CD4-positive, CD25-positive, alpha-beta regulatory T cell (primary cell): ENCODE results near the gene ZSWIM5. TPM values are rescaled to one million over a fixed set of nuclear protein-coding genes. Genes with fewer than 3 reads are reported as not detected.

Experiments
- ATAC-seq, 2 donors: fragments of 150-1000 bp; cut with Tn5 transposase; one replicate each; pipeline ENCODE4 v1.10.0; 2021; ENCODE audit warnings: low read depth in 2 of 2, moderate number of reproducible peaks in 2 of 2, moderate library complexity in 1 of 2
- DNase-seq, 3 donors: peaks; one replicate each; pipeline versions ENCODE4 v3.0.0 to v3.0.0-alpha.2; 2012 to 2022; ENCODE audit warnings: mixed read lengths in 1 of 3
- H3K27ac ChIP-seq: one replicate; pipeline ENCODE4 v1.7.0; 2013; ENCODE audit warnings: mild to moderate bottlenecking, low read length; ENCODE audit not compliant: insufficient read depth, poor library complexity, severe bottlenecking
- H3K27me3 ChIP-seq: one replicate; pipeline ENCODE4 v1.7.0; 2013; ENCODE audit warnings: low read length; ENCODE audit not compliant: control insufficient read depth, insufficient read depth
- H3K36me3 ChIP-seq: one replicate; pipeline ENCODE4 v1.7.0; 2013; ENCODE audit warnings: mild to moderate bottlenecking, low read length, moderate library complexity; ENCODE audit not compliant: control insufficient read depth, insufficient read depth
- H3K4me1 ChIP-seq: 2 replicates; pipeline ENCODE4 v1.7.0; 2013; ENCODE audit warnings: mild to moderate bottlenecking, low read length; ENCODE audit not compliant: insufficient read depth, control insufficient read depth, poor library complexity, severe bottlenecking
- H3K4me3 ChIP-seq: one replicate; pipeline ENCODE4 v1.7.0; 2013; ENCODE audit warnings: low read depth, mild to moderate bottlenecking, low read length, moderate library complexity
- H3K9me3 ChIP-seq, 2 experiments: 1 replicate in 1 of 2; 2 replicates in 1 of 2; pipeline ENCODE4 v1.7.0; 2013; ENCODE audit warnings: low read length in 2 of 2, mild to moderate bottlenecking in 1 of 2, moderate library complexity in 1 of 2; ENCODE audit not compliant: control insufficient read depth in 2 of 2
- H3K27ac Mint-ChIP-seq, 3 donors: one replicate each; pipeline ENCODE4 v1.8.0; 2020 to 2022; ENCODE audit warnings: mild to moderate bottlenecking in 3 of 3, mixed read lengths in 3 of 3, moderate library complexity in 2 of 3
- H3K27me3 Mint-ChIP-seq: one replicate; pipeline ENCODE4 v1.8.0; 2022; ENCODE audit warnings: mild to moderate bottlenecking, mixed read lengths
- H3K36me3 Mint-ChIP-seq: one replicate; pipeline ENCODE4 v1.8.0; 2020; ENCODE audit warnings: mixed read lengths
- H3K4me1 Mint-ChIP-seq, 4 donors: one replicate each; pipeline ENCODE4 v1.8.0; 2020 to 2022; ENCODE audit warnings: mixed read lengths in 4 of 4, mild to moderate bottlenecking in 1 of 4
- H3K4me3 Mint-ChIP-seq, 4 donors: one replicate each; pipeline ENCODE4 v1.8.0; 2020 to 2022; ENCODE audit warnings: mild to moderate bottlenecking in 4 of 4, mixed read lengths in 4 of 4, moderate library complexity in 3 of 4
- H3K9me3 Mint-ChIP-seq, 7 donors: one replicate each; pipeline ENCODE4 v1.8.0; 2020 to 2022; ENCODE audit warnings: mixed read lengths in 7 of 7, mild to moderate bottlenecking in 3 of 7, moderate library complexity in 2 of 7
- polyA plus RNA-seq, 4 donors: library from polyadenylated mRNA; unstranded; fragments of 300-500 nt; fragmentation: Illumina TruSeq; gene quantifications; one replicate each; pipeline ENCODE4 v1.2.3, GENCODE V29; 2021
- total RNA-seq: library from RNA; stranded (reverse); gene quantifications from one replicate; pipeline ENCODE4 v1.2.3, GENCODE V29; 2022

The ZSWIM5 gene
- total and polyA plus RNA-seq, 5 donors from 2014 or later = 0.09 to 0.23 (median 0.10) TPM; not detected in 1

GRCh38 chr1:45018599-45019230, 187.7 kb downstream of the ZSWIM5 start:
- H3K27me3 Mint-ChIP-seq = peaks cover 9% of the 10 kb centered on the region
- Histone ChIP-seq H3K27me3 (no peaks in the 10 kb centered on the region), H3K27ac (no peak overlapping the region), H3K4me3 (no peak overlapping the region), H3K4me1 (peaks cover 5% of the 10 kb centered on the region), H3K9me3 (no peaks in the 10 kb centered on the region), H3K36me3 (no peaks in the 10 kb centered on the region)
- peak overlapping the region in 2 of 3 donors; percentile 29 to 52 for H3K27ac Mint-ChIP-seq
- H3K36me3 Mint-ChIP-seq = peaks cover 6% of the 10 kb centered on the region
- H3K9me3 Mint-ChIP-seq = no peaks in the 10 kb centered on the region
- DNase-seq = peak in 2 of 3 donors; percentile 47 to 69
- H3K4me3 Mint-ChIP-seq = peak overlapping the region in 2 of 4 donors; percentile 38 to 52
- H3K4me1 Mint-ChIP-seq = peaks cover 6 to 15% (median 7%) of the 10 kb centered on the region in 4 donors
- peak; percentile 72 to 79 for ATAC-seq

GRCh38 chr1:45016767-45017166, 189.6 kb downstream of the ZSWIM5 start:
- peaks cover 4% of the 10 kb centered on the region for H3K27me3 Mint-ChIP-seq
- H3K27ac Mint-ChIP-seq = no peak overlapping the region
- H3K9me3 ChIP-seq = no peaks in the 10 kb centered on the region
- H3K9me3 Mint-ChIP-seq = no peaks in the 10 kb centered on the region
- H3K27ac ChIP-seq = no peak overlapping the region
- no peaks in the 10 kb centered on the region for H3K36me3 ChIP-seq
- H3K4me1 Mint-ChIP-seq = peaks cover 6 to 32% (median 14%) of the 10 kb centered on the region in 4 donors
- H3K4me1 ChIP-seq = peaks cover 21% of the 10 kb centered on the region
- H3K4me3 Mint-ChIP-seq = no peak overlapping the region
- DNase-seq (no peak), ATAC-seq (no peak)
- no peaks in the 10 kb centered on the region for H3K27me3 ChIP-seq
- no peak overlapping the region for H3K4me3 ChIP-seq
- peaks cover 6% of the 10 kb centered on the region for H3K36me3 Mint-ChIP-seq

- peaks cover 6% of the 10 kb centered on the region for H3K36me3 Mint-ChIP-seq
- Histone ChIP-seq H3K9me3 (no peaks in the 10 kb centered on the region), H3K27me3 (no peaks in the 10 kb centered on the region), H3K4me1 (peaks cover 27% of the 10 kb centered on the region), H3K36me3 (no peaks in the 10 kb centered on the region), H3K4me3 (no peak overlapping the region), H3K27ac (no peak overlapping the region)
- H3K4me1 Mint-ChIP-seq = peaks cover 6 to 38% (median 20%) of the 10 kb centered on the region in 4 donors
- no peak overlapping the region for H3K4me3 Mint-ChIP-seq
- H3K27ac Mint-ChIP-seq = no peak overlapping the region
- DNase-seq = no peak
- H3K9me3 Mint-ChIP-seq = no peaks in the 10 kb centered on the region
- no peak for ATAC-seq
- H3K27me3 Mint-ChIP-seq = peaks cover 1% of the 10 kb centered on the region
Observed at GRCh38 chr1:45016090-45016697, 190.2 kb downstream of the ZSWIM5 start.

- H3K27me3 ChIP-seq = no peaks in the 10 kb centered on the region
- Mint-ChIP-seq H3K27ac (no peak overlapping the region), H3K9me3 (no peaks in the 10 kb centered on the region), H3K36me3 (peaks cover 6% of the 10 kb centered on the region), H3K4me3 (no peak overlapping the region), H3K4me1 (peaks cover 6 to 39% (median 21%) of the 10 kb centered on the region in 4 donors), H3K27me3 (no peaks in the 10 kb centered on the region)
- DNase-seq = no peak
- no peaks in the 10 kb centered on the region for H3K36me3 ChIP-seq
- ATAC-seq = no peak
- H3K4me3 ChIP-seq = no peak overlapping the region
- H3K9me3 ChIP-seq = no peaks in the 10 kb centered on the region
- no peak overlapping the region for H3K27ac ChIP-seq
- H3K4me1 ChIP-seq = peaks cover 32% of the 10 kb centered on the region
Observed at GRCh38 chr1:45015683-45016082, 190.7 kb downstream of the ZSWIM5 start.

- Histone ChIP-seq H3K9me3 (no peaks in the 10 kb centered on the region), H3K27ac (no peak overlapping the region), H3K4me1 (peaks cover 44% of the 10 kb centered on the region), H3K4me3 (no peak overlapping the region), H3K27me3 (no peaks in the 10 kb centered on the region), H3K36me3 (peaks cover 2% of the 10 kb centered on the region)
- H3K4me3 Mint-ChIP-seq = peak overlapping the region; percentile 64 to 91 (median 78)
- H3K4me1 Mint-ChIP-seq = peaks cover 6 to 51% (median 27%) of the 10 kb centered on the region in 4 donors
- ATAC-seq (peak; percentile 22 to 27), DNase-seq (peak; percentile 70 to 88 (median 82))
- peaks cover 6% of the 10 kb centered on the region for H3K36me3 Mint-ChIP-seq
- H3K27me3 Mint-ChIP-seq = no peaks in the 10 kb centered on the region
- H3K9me3 Mint-ChIP-seq = no peaks in the 10 kb centered on the region
- peak overlapping the region; percentile 78 to 90 (median 84) for H3K27ac Mint-ChIP-seq
Observed at GRCh38 chr1:45014321-45015028, 191.9 kb downstream of the ZSWIM5 start.

GRCh38 chr1:45013551-45014209, 192.7 kb downstream of the ZSWIM5 start:
- H3K27me3 Mint-ChIP-seq = no peaks in the 10 kb centered on the region
- no peaks in the 10 kb centered on the region for H3K9me3 Mint-ChIP-seq
- peaks cover 6 to 57% (median 34%) of the 10 kb centered on the region in 4 donors for H3K4me1 Mint-ChIP-seq
- H3K36me3 ChIP-seq = peaks cover 10% of the 10 kb centered on the region
- DNase-seq (no peak), ATAC-seq (no peak)
- H3K27me3 ChIP-seq = no peaks in the 10 kb centered on the region
- H3K27ac Mint-ChIP-seq = peak overlapping the region in 1 of 3 donors; percentile 78
- no peaks in the 10 kb centered on the region for H3K9me3 ChIP-seq
- no peak overlapping the region for H3K4me3 ChIP-seq
- H3K4me3 Mint-ChIP-seq = peak overlapping the region in 3 of 4 donors; percentile 61 to 94 (median 77)
- peaks cover 12% of the 10 kb centered on the region for H3K36me3 Mint-ChIP-seq
- peaks cover 47% of the 10 kb centered on the region for H3K4me1 ChIP-seq
- H3K27ac ChIP-seq = no peak overlapping the region

GRCh38 chr1:45012639-45013278, 193.6 kb downstream of the ZSWIM5 start:
- H3K4me1 Mint-ChIP-seq = peaks cover 6 to 60% (median 37%) of the 10 kb centered on the region in 4 donors
- no peaks in the 10 kb centered on the region for H3K27me3 Mint-ChIP-seq
- peak in 1 of 3 donors; percentile 33 for DNase-seq
- Histone ChIP-seq H3K4me3 (peak overlapping the region; percentile 93), H3K4me1 (peaks cover 47% of the 10 kb centered on the region), H3K27ac (peak overlapping the region; percentile 78), H3K36me3 (peaks cover 19% of the 10 kb centered on the region), H3K9me3 (no peaks in the 10 kb centered on the region), H3K27me3 (no peaks in the 10 kb centered on the region)
- no peak for ATAC-seq
- H3K4me3 Mint-ChIP-seq = peak overlapping the region; percentile 90 to 97 (median 92)
- H3K9me3 Mint-ChIP-seq = no peaks in the 10 kb centered on the region
- peaks cover 20% of the 10 kb centered on the region for H3K36me3 Mint-ChIP-seq
- peak overlapping the region; percentile 32 to 98 (median 96) for H3K27ac Mint-ChIP-seq
